NCI-H146 treated with DMSO at 0.1 percent for 48 hours (cell line): ENCODE measurements around the gene PCDHGB4.
"Not testable (repeated sequence)": the region's sequence is repeated elsewhere in the genome, so short reads cannot be mapped to it uniquely, and the experiment has no call there.

ENCODE experiments used
- DNase-seq: peaks from one replicate; lab custom pipeline; 2025; ENCODE audit not compliant: unreplicated experiment; lab: John Stamatoyannopoulos, UW

PCDHGB4 gene

GRCh38 chr5:141387557-141388311, at the start of gene PCDHGB4:
TSS of gene PCDHGB4 (plus strand) at chr5:141387698. CDS start at chr5:141387885, 187 bp downstream.
- DNase-seq, result not testable (repeated sequence)

DNA sequence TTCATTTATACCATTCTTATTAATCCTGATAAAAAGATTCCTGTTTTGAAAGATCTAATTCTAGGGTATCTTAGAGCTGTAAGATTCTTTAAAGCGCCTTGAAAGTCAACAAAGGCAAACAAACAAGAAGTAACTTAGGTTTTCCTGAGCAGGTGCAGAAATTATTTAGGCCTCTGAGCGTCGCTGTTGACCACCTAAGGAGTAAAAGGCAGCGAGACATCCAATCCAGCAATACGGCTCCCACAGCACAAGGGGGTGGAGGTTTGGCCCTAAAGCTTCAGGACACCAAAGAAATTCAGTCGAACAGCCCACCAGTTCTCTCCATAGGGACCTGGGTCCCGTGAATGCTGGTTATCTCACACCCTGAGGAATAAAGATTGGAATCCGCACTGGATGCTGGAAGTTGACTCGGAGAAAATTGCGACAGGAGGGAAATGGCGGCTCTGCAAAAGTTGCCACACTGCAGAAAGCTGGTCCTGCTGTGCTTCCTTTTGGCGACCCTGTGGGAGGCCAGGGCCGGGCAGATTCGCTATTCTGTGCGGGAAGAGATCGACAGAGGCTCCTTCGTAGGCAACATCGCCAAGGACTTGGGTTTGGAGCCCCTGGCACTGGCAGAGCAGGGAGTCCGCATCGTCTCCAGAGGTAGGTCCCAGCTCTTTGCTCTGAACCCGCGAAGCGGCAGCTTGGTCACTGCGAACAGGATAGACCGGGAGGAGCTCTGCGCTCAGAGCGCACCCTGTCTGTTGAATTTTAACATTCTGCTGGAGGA, 48.8 kb upstream of the PCDHGB4 start, which contains the start of gene PCDHGA2:
TSS of gene PCDHGA2 (plus strand) at position 223 of the 769 bp plus-strand sequence.
- no peak for DNase-seq

DNA sequence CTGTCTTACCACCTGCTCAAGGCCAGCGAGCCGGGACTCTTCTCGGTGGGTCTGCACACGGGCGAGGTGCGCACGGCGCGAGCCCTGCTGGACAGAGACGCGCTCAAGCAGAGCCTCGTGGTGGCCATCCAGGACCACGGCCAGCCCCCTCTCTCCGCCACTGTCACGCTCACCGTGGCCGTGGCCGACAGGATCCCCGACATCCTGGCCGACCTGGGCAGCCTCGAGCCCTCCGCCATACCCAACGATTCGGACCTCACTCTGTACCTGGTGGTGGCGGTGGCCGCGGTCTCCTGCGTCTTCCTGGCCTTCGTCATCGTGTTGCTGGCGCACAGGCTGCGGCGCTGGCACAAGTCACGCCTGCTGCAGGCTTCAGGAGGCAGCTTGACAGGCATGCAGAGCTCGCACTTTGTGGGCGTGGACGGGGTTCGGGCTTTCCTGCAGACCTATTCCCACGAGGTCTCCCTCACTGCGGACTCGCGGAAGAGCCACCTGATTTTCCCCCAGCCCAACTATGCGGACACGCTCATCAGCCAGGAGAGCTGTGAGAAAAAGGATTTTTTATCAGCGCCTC, 46.6 kb upstream of the PCDHGB4 start:
- DNase-seq, result not testable (repeated sequence)

DNA sequence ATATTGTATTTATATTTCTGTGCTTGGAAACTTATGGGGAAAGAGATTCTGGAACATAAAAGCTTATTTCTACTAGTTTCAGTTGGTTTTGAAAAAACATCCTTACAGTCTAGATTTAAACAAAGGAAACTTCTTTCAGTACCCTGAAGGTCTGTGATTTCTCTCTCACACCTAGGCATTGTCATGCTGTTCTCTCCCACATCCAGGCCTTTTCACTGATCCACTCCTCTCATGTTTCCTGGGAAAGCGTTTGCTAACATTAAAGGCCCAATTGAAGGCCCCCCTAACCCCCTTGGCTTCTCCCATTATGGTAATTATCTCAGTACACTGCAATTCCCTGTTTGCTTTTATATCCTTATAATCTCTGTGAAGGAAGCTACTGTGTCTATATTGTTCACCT, 44.7 kb upstream of the PCDHGB4 start:
- no peak for DNase-seq

DNA sequence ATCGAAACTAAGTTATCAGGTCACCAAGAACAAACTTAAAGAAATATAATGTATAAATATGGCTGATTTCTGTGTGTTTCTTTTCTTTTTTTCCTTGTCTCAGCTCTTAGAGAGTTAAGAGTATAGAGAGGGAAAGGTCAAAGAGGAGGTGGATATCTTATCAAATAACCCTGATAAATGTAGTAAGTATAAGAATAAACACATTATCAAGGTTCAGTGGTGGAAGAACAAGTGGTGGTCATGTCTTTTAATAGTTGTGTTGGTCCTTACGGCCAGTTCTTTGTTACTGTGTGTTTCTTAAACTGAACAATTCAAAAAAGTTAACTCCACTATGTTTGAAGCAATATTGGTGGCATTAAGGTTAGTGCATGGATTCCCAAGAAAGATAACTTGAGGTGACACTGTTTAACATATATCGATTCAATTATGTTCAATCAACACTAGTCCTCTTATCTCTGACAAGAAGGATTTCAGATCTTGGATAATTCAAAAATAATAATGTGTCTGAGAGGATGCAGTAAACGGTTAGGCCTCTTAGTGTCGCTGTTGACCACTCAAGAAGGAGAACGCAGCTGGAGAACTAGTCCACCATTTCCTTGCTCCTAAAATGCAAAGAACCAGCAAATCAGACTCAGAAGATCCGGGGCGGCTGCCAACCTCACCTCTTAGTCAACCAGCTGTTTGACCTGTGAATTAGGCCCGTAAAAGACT, 44.1 kb upstream of the PCDHGB4 start, which contains the start of gene PCDHGA3:
TSS of gene PCDHGA3 (plus strand) at position 588 of the 711 bp plus-strand sequence. CDS start 205 bp downstream, outside the sequence.
- DNase-seq, result no peak

DNA sequence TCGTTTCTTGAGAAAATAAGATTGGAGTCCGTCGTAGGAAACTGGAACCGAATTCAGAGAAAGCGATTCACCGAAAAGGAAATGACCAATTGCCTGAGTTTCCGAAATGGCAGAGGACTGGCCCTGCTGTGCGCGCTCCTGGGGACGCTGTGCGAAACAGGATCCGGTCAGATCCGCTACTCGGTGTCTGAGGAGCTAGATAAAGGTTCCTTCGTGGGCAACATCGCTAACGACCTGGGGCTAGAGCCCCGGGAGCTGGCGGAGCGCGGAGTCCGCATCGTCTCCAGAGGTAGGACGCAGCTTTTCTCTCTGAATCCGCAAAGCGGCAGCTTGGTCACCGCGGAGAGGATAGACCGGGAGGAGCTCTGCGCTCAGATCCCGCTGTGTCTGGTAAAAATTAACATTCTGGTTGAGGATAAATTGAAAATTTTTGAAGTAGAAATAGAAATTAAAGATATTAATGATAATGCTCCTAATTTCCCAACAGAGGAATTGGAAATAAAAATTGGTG, 43.5 kb upstream of the PCDHGB4 start:
- no peak for DNase-seq

- no peak for DNase-seq
Measured at GRCh38 chr5:141345327-141345726, 42.2 kb upstream of the PCDHGB4 start.

DNA sequence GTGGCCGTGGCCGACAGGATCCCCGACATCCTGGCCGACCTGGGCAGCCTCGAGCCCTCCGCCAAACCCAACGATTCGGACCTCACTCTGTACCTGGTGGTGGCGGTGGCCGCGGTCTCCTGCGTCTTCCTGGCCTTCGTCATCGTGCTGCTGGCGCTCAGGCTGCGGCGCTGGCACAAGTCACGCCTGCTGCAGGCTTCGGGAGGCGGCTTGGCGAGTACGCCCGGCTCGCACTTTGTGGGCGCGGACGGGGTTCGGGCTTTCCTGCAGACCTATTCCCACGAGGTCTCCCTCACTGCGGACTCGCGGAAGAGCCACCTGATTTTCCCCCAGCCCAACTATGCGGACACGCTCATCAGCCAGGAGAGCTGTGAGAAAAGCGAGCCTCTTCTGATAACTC, 41.5 kb upstream of the PCDHGB4 start:
- DNase-seq, result not testable (repeated sequence)

DNA sequence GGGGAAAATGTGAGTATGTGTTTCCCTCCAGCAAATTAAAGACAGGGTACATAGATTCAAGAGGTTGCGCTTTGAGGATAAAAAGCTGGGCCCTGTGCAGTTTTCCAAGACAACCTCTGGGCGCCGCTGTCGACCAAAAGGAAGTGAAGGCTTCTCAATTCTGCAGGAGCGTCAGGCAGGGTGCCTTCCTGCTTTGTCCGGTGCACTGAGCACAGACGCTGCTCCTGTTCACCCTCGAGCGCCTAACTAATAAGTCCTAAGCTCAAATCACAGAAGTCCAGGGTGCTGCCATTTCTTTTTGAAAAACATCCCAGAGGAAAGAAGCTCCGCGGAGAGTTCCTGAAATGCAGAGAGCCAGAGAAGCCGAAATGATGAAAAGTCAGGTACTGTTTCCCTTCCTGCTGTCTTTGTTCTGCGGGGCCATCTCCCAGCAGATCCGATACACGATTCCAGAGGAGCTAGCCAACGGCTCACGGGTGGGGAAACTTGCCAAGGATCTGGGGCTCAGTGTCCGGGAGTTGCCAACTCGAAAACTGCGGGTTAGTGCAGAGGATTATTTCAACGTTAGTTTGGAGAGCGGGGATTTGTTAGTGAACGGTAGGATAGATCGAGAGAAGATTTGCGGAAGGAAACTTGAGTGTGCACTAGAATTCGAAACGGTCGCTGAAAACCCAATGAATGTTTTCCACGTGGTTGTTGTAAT, 37.4 kb upstream of the PCDHGB4 start, which contains the start of gene PCDHGB1:
TSS of gene PCDHGB1 (plus strand) at position 183 of the 703 bp plus-strand sequence. CDS start at position 345, 162 bp downstream.
- DNase-seq, result peak; percentile 50

- no peak for DNase-seq
Measured at GRCh38 chr5:141351591-141351990, 35.9 kb upstream of the PCDHGB4 start.

- no peak for DNase-seq
Measured at GRCh38 chr5:141354900-141355469, 32.5 kb upstream of the PCDHGB4 start, which contains the start of gene PCDHGA4. TSS of gene PCDHGA4 (plus strand) at chr5:141355021. CDS start at chr5:141355108, 87 bp downstream.

- DNase-seq, result no peak
Measured at GRCh38 chr5:141355641-141356040, 31.9 kb upstream of the PCDHGB4 start.

GRCh38 chr5:141356133-141356532, 31.4 kb upstream of the PCDHGB4 start:
- no peak for DNase-seq

DNA sequence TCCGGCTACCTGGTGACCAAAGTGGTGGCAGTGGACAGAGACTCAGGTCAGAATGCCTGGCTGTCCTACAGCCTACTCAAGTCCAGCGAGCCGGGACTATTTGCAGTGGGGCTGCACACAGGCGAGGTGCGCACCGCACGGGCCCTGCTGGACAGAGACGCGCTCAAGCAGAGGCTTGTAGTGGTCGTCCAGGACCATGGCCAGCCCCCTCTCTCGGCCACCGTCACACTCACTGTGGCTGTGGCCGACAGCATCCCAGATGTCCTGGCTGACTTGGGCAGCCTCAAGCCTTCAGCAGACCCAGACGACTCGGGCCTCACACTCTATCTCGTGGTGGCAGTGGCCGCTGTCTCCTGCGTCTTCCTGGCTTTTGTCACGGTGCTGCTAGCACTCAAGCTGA, 30.5 kb upstream of the PCDHGB4 start:
- no peak for DNase-seq

GRCh38 chr5:141359790-141360426, 27.6 kb upstream of the PCDHGB4 start, which contains the start of gene PCDHGB2:
TSS of gene PCDHGB2 (plus strand) at chr5:141359994. CDS start at chr5:141360136, 142 bp downstream.
- no peak for DNase-seq

- DNase-seq, result no peak
Measured at GRCh38 chr5:141360685-141361084, 26.8 kb upstream of the PCDHGB4 start.

DNA sequence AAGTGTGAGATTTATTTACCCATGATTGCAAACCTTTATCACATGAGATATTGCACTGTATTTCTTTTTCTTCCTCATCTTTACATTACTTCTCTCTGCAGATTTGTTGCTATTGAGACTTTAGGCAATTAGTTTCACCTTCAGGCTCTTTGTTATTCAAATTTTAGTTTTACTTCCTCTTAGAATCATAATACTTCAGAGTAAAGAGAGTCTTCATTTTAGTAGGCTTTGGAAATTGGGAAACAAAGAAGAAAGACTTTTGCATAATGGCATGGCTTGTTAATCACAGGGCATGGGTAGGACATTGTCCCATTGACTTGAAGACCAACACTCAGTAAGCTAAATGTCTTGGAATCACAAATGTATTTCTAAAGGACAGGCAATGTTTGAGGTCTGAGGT, 24.8 kb upstream of the PCDHGB4 start:
- DNase-seq, result no peak

DNA sequence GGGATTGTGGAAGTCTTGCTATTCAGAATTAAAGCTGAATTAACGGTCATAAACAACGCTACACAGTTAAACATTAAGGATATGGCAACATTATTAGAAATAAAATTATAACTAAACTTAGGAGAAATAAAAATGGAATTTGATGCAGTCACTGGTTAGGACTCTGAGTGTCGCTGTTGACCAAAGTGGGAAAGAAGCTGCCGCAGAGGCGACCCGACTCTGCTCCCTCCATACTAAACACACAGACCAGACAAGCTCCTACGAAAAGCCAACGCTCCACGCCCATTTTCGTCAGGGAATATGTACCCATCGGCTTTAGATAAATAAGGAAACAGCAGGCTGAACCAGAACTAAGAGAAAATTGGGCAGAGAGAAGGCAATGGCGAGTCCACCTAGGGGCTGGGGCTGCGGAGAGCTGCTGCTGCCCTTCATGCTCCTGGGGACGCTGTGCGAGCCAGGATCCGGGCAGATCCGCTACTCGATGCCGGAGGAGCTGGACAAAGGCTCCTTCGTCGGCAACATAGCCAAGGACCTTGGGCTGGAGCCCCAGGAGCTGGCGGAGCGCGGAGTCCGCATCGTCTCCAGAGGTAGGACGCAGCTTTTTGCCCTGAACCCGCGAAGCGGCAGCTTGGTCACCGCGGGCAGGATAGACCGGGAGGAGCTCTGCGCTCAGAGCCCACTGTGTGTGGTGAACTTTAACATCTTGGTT, 23.4 kb upstream of the PCDHGB4 start, which contains the start of gene PCDHGA5:
TSS of gene PCDHGA5 (plus strand) at position 211 of the 709 bp plus-strand sequence. CDS start at position 380, 169 bp downstream.
- DNase-seq, result no peak
